Caco-2 (cell line): ENCODE results near the gene RUNX1. TPM values are rescaled to one million over a fixed set of nuclear protein-coding genes. Genes with fewer than 3 reads are reported as not detected.

Experiments used
- BruUV-seq: library from RNA; stranded (reverse); fragments of 400-500 nt; replicated peaks from 2 replicates; lab custom pipeline; 2021; lab: Mats Ljungman, UMichigan
- CTCF ChIA-PET: fragments of 300-600 bp; sonication (Branson Sonifier 250); formaldehyde crosslinking; loops from one replicate; lab custom pipeline; 2022; ENCODE audit warnings: antibody characterized with exemption; lab: Charles Lee
- POLR2A ChIA-PET: fragments of 300-600 bp; sonication (Branson Sonifier 250); formaldehyde crosslinking; loops from one replicate; lab custom pipeline; 2022; ENCODE audit warnings: antibody characterized with exemption; lab: Charles Lee
- DNase-seq, 2 experiments: peaks; one replicate each; pipeline versions ENCODE4 v3.0.0 to v3.0.0-alpha.2; 2020 to 2022
- H3K27me3 ChIP-seq: replicated peaks from 2 replicates; pipeline ENCODE4 v1.6.0; 2011; ENCODE audit warnings: low read length; ENCODE audit not compliant: control insufficient read depth, insufficient read depth
- H3K36me3 ChIP-seq: 2 replicates; pipeline ENCODE4 v1.5.1; 2011; ENCODE audit warnings: low read length; ENCODE audit not compliant: control insufficient read depth, insufficient read depth
- H3K4me1 ChIP-seq: fragments of 250-450 bp; sonication (Bioruptor Pico); 2 replicates; pipeline ENCODE4 v1.5.1; 2020; ENCODE audit warnings: mild to moderate bottlenecking
- H3K4me3 ChIP-seq: 2 replicates; pipeline ENCODE4 v1.5.1; 2011; ENCODE audit warnings: low read depth, mild to moderate bottlenecking, control low read depth, low read length
- H3K9me3 ChIP-seq: fragments of 250-450 bp; sonication (Bioruptor Pico); 2 replicates; pipeline ENCODE4 v1.5.1; 2020; ENCODE audit warnings: mild to moderate bottlenecking, moderate library complexity
- H3K27ac Mint-ChIP-seq: one replicate; pipeline ENCODE4 v1.8.0; 2022; ENCODE audit warnings: mixed read lengths; ENCODE audit not compliant: unreplicated experiment
- H3K27me3 Mint-ChIP-seq: one replicate; pipeline ENCODE4 v1.8.0; 2022; ENCODE audit warnings: mixed read lengths; ENCODE audit not compliant: insufficient read depth, unreplicated experiment
- H3K36me3 Mint-ChIP-seq: one replicate; pipeline ENCODE4 v1.8.0; 2022; ENCODE audit warnings: mild to moderate bottlenecking, mixed read lengths; ENCODE audit not compliant: insufficient read depth, unreplicated experiment
- H3K4me1 Mint-ChIP-seq: one replicate; pipeline ENCODE4 v1.8.0; 2022; ENCODE audit warnings: low read depth, mixed read lengths; ENCODE audit not compliant: unreplicated experiment
- H3K4me3 Mint-ChIP-seq: one replicate; pipeline ENCODE4 v1.8.0; 2022; ENCODE audit warnings: mild to moderate bottlenecking, moderate library complexity, mixed read lengths; ENCODE audit not compliant: unreplicated experiment
- H3K9me3 Mint-ChIP-seq: one replicate; pipeline ENCODE4 v1.8.0; 2022; ENCODE audit warnings: mixed read lengths; ENCODE audit not compliant: unreplicated experiment
- CTCF ChIP-seq, 2 experiments: fragments of 200-600 bp in 1 of 2; IDR thresholded peaks; 1 replicate in 1 of 2; 2 replicates in 1 of 2; pipeline versions ENCODE4 v1.5.1 to v1.8.0; 2011 to 2022; ENCODE audit warnings: antibody characterized with exemption in 1 of 2, control low read depth in 1 of 2, inconsistent platforms in 1 of 2, low read depth in 1 of 2, low read length in 1 of 2, mild to moderate bottlenecking in 1 of 2, moderate library complexity in 1 of 2; ENCODE audit not compliant: insufficient read depth in 1 of 2, severe bottlenecking in 1 of 2, unreplicated experiment in 1 of 2
- intact Hi-C: fragments of 100-400 bp; cut with micrococcal nuclease; formaldehyde crosslinking; loops from one replicate; pipeline ENCODE4 v1.10.0; 2022; ENCODE audit not compliant: unreplicated experiment
- total RNA-seq: library from RNA; stranded (reverse); gene quantifications from 2 replicates; pipeline ENCODE4 v1.2.3, GENCODE V29; 2022

Gene RUNX1
- total RNA-seq, 1 experiment from 2014 or later = 11.7 TPM

- intact Hi-C loops = no loop called here
Observed at GRCh38 chr21:35028451-35028978, 20.6 kb downstream of the RUNX1 start.

GRCh38 chr21:35027563-35028450, 21.3 kb downstream of the RUNX1 start:
- Histone ChIP-seq H3K4me1 (peaks cover 37% of the 10 kb centered on the region), H3K36me3 (no peaks in the 10 kb centered on the region), H3K9me3 (no peaks in the 10 kb centered on the region), H3K4me3 (no peak overlapping the region), H3K27me3 (no peaks in the 10 kb centered on the region)
- Mint-ChIP-seq H3K27me3 (no peaks in the 10 kb centered on the region), H3K4me3 (peak overlapping the region; percentile 65), H3K36me3 (peaks cover 5% of the 10 kb centered on the region), H3K4me1 (peaks cover 7% of the 10 kb centered on the region), H3K9me3 (peaks cover 4% of the 10 kb centered on the region), H3K27ac (peak overlapping the region; percentile 87)
- POLR2A ChIA-PET = no interaction called here
- BruUV-seq = no TSS peak
- no peak for TF ChIP-seq CTCF (IDR thresholded peaks at IDR 0.05; ENCODE audit: insufficient read depth in 1 of 2, low read depth in 1 of 2, low read length in 1 of 2, severe bottlenecking in 1 of 2, unreplicated experiment in 1 of 2)
- intact Hi-C loops = loop anchor here (1.0 kb wide), 3 partner anchors 9 to 189 kb away; no protein-coding TSS in a partner anchor
- CTCF ChIA-PET = no interaction called here
- DNase-seq = no peak

More at GRCh38 chr21:35028451-35028978, 20.6 kb downstream of the RUNX1 start:
- Mint-ChIP-seq H3K36me3 (peaks cover 5% of the 10 kb centered on the region), H3K4me1 (peaks cover 7% of the 10 kb centered on the region), H3K9me3 (peaks cover 10% of the 10 kb centered on the region), H3K27me3 (no peaks in the 10 kb centered on the region), H3K4me3 (no peak overlapping the region), H3K27ac (peak overlapping the region; percentile 25)
- no peak for TF ChIP-seq CTCF (IDR thresholded peaks at IDR 0.05; ENCODE audit: insufficient read depth in 1 of 2, low read depth in 1 of 2, low read length in 1 of 2, severe bottlenecking in 1 of 2, unreplicated experiment in 1 of 2)
- POLR2A ChIA-PET = no interaction called here
- Histone ChIP-seq H3K36me3 (no peaks in the 10 kb centered on the region), H3K4me1 (peaks cover 32% of the 10 kb centered on the region), H3K27me3 (no peaks in the 10 kb centered on the region), H3K9me3 (no peaks in the 10 kb centered on the region), H3K4me3 (no peak overlapping the region)
- no TSS peak for BruUV-seq
- DNase-seq = no peak
- CTCF ChIA-PET = no interaction called here

GRCh38 chr21:35026617-35027562, 22.2 kb downstream of the RUNX1 start:
- intact Hi-C loops = loop anchor here (1.0 kb wide), 3 partner anchors 8 to 190 kb away; no protein-coding TSS in a partner anchor
- CTCF ChIA-PET = no interaction called here
- Mint-ChIP-seq H3K27me3 (no peaks in the 10 kb centered on the region), H3K4me3 (peak overlapping the region; percentile 65), H3K27ac (peak overlapping the region; percentile 87), H3K4me1 (peaks cover 11% of the 10 kb centered on the region), H3K36me3 (peaks cover 5% of the 10 kb centered on the region), H3K9me3 (no peaks in the 10 kb centered on the region)
- no peaks in the 10 kb centered on the region for H3K27me3 ChIP-seq
- no TSS peak for BruUV-seq
- no peak for TF ChIP-seq CTCF (IDR thresholded peaks at IDR 0.05; ENCODE audit: insufficient read depth in 1 of 2, low read depth in 1 of 2, low read length in 1 of 2, severe bottlenecking in 1 of 2, unreplicated experiment in 1 of 2)
- no peak overlapping the region for H3K4me3 ChIP-seq
- peak; percentile 72 to 83 for DNase-seq
- H3K36me3 ChIP-seq = no peaks in the 10 kb centered on the region
- H3K4me1 ChIP-seq = peaks cover 44% of the 10 kb centered on the region
- no peaks in the 10 kb centered on the region for H3K9me3 ChIP-seq
- POLR2A ChIA-PET = no interaction called here
